ENCODE results near the gene CRIP2. TPM values are rescaled to one million over a fixed set of nuclear protein-coding genes. Genes with fewer than 3 reads are reported as not detected.

CRIP2 gene
- total and polyA plus RNA-seq, 9 of the 15 experiments (the other 6 are each of a cell fraction or from before 2014, with no cell fraction given): 0.18 to 2.0 (median 0.69) TPM; not detected in 1

DNA sequence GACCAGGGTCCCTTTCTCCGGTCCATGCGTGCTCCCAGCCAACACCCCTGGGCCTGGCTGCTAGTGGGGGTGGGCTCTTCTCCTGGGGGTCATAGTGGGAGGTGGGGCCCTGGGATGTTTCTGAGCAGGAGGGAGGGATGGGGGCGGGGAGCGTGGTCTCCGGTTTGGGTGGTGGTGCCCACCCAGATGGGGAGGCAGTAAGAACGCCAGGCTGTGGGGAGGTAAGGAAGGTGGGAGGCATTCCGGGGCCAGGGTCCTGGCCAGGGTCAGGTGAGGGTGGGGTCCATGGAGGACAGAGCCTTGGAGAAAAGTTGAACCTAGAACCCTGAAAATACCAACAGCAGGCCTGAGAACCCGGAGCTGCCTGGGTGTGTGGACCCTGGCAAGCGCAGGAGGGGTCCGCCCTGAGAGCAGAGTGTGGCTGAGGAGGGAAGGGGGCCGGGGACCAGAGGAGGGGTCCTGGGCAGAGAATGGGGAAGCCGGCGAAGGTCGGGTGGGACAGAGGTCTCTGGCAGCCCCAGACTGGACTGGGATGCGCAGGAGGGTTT lies 5.7 kb downstream of the CRIP2 start:
- DNase-seq (ENCODE audit: extremely low read depth in 1 of 4, low spot score in 3 of 4) (no peak), ATAC-seq (no peak), FAIRE-seq (no peak)
- Histone ChIP-seq H3K4me2 (ENCODE audit: insufficient read depth, low read length) (no peak overlapping the region), H2AFZ (ENCODE audit: low read depth, low read length) (no peak overlapping the region), H3K9me1 (ENCODE audit: control insufficient read depth, insufficient read depth, low read length) (no peaks in the 10 kb centered on the region), H3K27me3 (ENCODE audit: control insufficient read depth in 2 of 2, insufficient read depth in 2 of 2, low read length in 2 of 2) (peaks cover 0 to 5% of the 10 kb centered on the region in 2 experiments; a peak in 1 of 5 replicates), H3K9me3 (replicated peaks; ENCODE audit: control insufficient read depth, insufficient read depth, low read depth, low read length) (no peaks in the 10 kb centered on the region), H3K79me2 (ENCODE audit: control insufficient read depth, insufficient read depth, low read length) (no peaks in the 10 kb centered on the region), H3K27ac (ENCODE audit: extremely low read depth, low read depth, low read length) (no peak overlapping the region), H3K4me1 (replicated peaks in 1 of 2; ENCODE audit: control insufficient read depth in 2 of 2, insufficient read depth in 2 of 2, low read length in 2 of 2) (peaks cover 5 to 91% of the 10 kb centered on the region in 2 experiments), H3K9ac (ENCODE audit: insufficient read depth in 1 of 2, low read depth in 2 of 2, low read length in 2 of 2) (no peak overlapping the region), H3K36me3 (ENCODE audit: control insufficient read depth, insufficient read depth, low read length) (no peaks in the 10 kb centered on the region), H4K20me1 (replicated peaks; ENCODE audit: control insufficient read depth, insufficient read depth, low read length) (no peaks in the 10 kb centered on the region; the same call in 1 of the 2 replicates), H3K4me3 (no peak overlapping the region)
- intact Hi-C loops (cut with micrococcal nuclease) (no loop called here), in situ Hi-C loops (cut with MboI) (no loop called here)
- WGBS (ENCODE audit: insufficient coverage, low coverage, missing lambda C conversion rate): 0% methylated on average over 2 of the region's 15 CpGs
- no peak for TF ChIP-seq IRF2 (CRISPR knock-in tag; IDR thresholded peaks at IDR 0.05)
- ChIA-PET POLR2A (interaction anchor here (1.4 to 2.4 kb wide), 2 partner anchors 8 to 10 kb away, joined by 8 to 12 read pairs; no protein-coding TSS in a partner anchor), CTCF (ENCODE audit: low intra/inter-chr PET ratio) (interaction anchor here (1.5 kb wide), 1 partner anchor 48 kb away, joined by 4 read pairs; no protein-coding TSS in a partner anchor)
- BruUV-seq (replicated peaks): no TSS peak

DNA sequence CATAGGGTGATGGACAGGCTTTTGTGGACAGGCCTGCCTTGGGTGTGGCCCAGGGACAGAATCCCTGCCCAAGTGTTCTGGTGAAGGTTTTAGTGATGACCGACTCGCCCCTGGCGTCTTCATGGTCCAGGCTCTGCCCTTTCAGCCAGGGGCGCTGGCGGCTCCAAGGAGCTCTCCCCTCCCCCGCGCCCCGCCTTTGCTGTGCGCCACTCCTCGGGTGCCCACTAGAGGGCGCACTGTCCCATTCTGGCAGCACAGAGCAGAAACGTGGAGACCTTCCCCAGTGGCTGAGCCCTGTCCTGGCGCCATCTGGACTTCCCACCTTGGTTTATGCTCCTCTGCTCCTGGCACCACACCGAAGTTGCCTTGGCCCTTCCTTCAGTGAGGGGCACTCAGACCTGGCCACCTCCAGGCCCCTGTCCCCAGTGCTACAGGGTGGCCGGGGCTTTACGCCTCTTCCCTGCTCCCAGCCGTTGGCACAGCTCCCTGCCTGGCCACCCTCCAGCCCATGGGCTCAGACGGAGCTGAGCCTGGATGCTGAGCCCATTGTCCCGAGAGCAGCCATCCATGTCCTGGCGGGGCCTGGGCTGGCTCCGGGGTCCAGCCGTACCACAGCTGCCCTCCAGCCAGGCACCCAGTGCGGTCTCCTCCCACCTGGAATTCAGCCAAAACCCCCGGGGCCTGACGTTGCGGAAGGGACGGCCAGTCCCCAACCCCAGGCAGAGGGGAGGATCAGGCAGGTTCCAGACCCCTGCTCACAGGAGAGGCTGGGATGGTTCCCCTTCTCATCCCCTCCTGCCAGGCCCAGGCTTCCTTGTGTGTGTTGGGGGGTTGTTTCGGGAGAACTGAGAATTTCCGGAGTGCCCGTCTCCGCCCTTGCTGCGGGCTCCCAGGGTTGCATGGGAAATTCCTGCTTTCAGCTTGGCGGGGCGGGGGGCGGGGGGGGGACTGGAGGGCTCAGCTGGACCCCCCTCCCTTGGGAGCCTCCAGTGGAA lies 6.5 kb downstream of the CRIP2 start:
- POLR2A ChIA-PET: interaction anchor here (0.7 to 2.4 kb wide), 4 partner anchors 9 to 180 kb away, joined by 3 to 12 read pairs (median 6); partner anchors contain the start of gene BRF1
- in situ Hi-C loops (cut with MboI): no loop called here
- Histone ChIP-seq H3K27me3 (ENCODE audit: control insufficient read depth in 2 of 2, insufficient read depth in 2 of 2, low read length in 2 of 2) (no peaks in the 10 kb centered on the region; a peak in 1 of 5 replicates), H3K4me3 (peak overlapping the region; percentile 32), H3K9me3 (replicated peaks; ENCODE audit: control insufficient read depth, insufficient read depth, low read depth, low read length) (no peaks in the 10 kb centered on the region), H3K4me2 (ENCODE audit: insufficient read depth, low read length) (peak overlapping the region; percentile 90), H3K9me1 (ENCODE audit: control insufficient read depth, insufficient read depth, low read length) (no peaks in the 10 kb centered on the region), H4K20me1 (replicated peaks; ENCODE audit: control insufficient read depth, insufficient read depth, low read length) (no peaks in the 10 kb centered on the region; the same call in 1 of the 2 replicates), H3K9ac (ENCODE audit: insufficient read depth in 1 of 2, low read depth in 2 of 2, low read length in 2 of 2) (peak overlapping the region; percentile 83 to 91), H3K4me1 (replicated peaks in 1 of 2; ENCODE audit: control insufficient read depth in 2 of 2, insufficient read depth in 2 of 2, low read length in 2 of 2) (peaks cover 12 to 91% of the 10 kb centered on the region in 2 experiments), H3K79me2 (ENCODE audit: control insufficient read depth, insufficient read depth, low read length) (no peaks in the 10 kb centered on the region), H3K27ac (ENCODE audit: extremely low read depth, low read depth, low read length) (peak overlapping the region; percentile 89), H2AFZ (ENCODE audit: low read depth, low read length) (peak overlapping the region; percentile 97), H3K36me3 (ENCODE audit: control insufficient read depth, insufficient read depth, low read length) (no peaks in the 10 kb centered on the region)
- ATAC-seq (peak; percentile 90), FAIRE-seq (peak; percentile 83), DNase-seq (ENCODE audit: extremely low read depth in 1 of 4, low spot score in 3 of 4) (peak; percentile 65 to 89 (median 78))
- WGBS (ENCODE audit: insufficient coverage, low coverage, missing lambda C conversion rate): 6% methylated on average over 17 of the region's 35 CpGs
- no TSS peak for BruUV-seq (replicated peaks)
- intact Hi-C loops (cut with micrococcal nuclease): no loop called here
- CTCF ChIA-PET (ENCODE audit: low intra/inter-chr PET ratio): interaction anchor here (1.1 to 1.5 kb wide), 2 partner anchors 9 to 47 kb away, joined by 3 to 4 read pairs; partner anchors contain the start of gene TEDC1
- TF ChIP-seq, protein P1, sequence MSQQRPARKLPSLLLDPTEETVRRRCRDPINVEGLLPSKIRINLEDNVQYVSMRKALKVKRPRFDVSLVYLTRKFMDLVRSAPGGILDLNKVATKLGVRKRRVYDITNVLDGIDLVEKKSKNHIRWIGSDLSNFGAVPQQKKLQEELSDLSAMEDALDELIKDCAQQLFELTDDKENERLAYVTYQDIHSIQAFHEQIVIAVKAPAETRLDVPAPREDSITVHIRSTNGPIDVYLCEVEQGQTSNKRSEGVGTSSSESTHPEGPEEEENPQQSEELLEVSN (IDR thresholded peaks at IDR 0.05; ENCODE audit: borderline replicate concordance in 1 of 2, extremely low read depth in 1 of 2, insufficient read depth in 1 of 2, insufficient read length in 1 of 2, low read depth in 1 of 2, low read length in 1 of 2, poor library complexity in 1 of 2, severe bottlenecking in 1 of 2): peak; percentile 32 to 61
- TF ChIP-seq SMC3 (conservative IDR thresholded peaks at IDR 0.05; ENCODE audit: insufficient read depth, low read depth, low read length): peak; percentile 37
- TF ChIP-seq BRF1 (IDR thresholded peaks at IDR 0.05; ENCODE audit: borderline replicate concordance, extremely low read depth, insufficient read length): no peak
- TF ChIP-seq NFYB (IDR thresholded peaks at IDR 0.05; ENCODE audit: extremely low read depth, insufficient read length): no peak
